Lung (tissue), 12 donors: ENCODE measurements around the gene GATA2. TPM values are rescaled to one million over a fixed set of nuclear protein-coding genes. Genes with fewer than 3 reads are reported as not detected.

Experiments
- ATAC-seq: fragments of 200-7000 bp; cut with Tn5 transposase; one replicate; pipeline ENCODE4 v1.9.1; 2020; ENCODE audit warnings: moderate number of reproducible peaks; ENCODE audit not compliant: insufficient read depth, low FRiP score
- DNase-seq, 3 donors: peaks; one replicate each; pipeline ENCODE4 v3.0.0-alpha.2; 2013 to 2017
- H3K27ac ChIP-seq, 2 donors: one replicate each; pipeline ENCODE4 v1.5.1; 2013; ENCODE audit warnings: mild to moderate bottlenecking in 2 of 2, moderate library complexity in 2 of 2, control low read depth in 1 of 2, inconsistent platforms in 1 of 2, low read depth in 1 of 2, low read length in 1 of 2
- H3K27me3 ChIP-seq, 3 donors: one replicate each; pipeline ENCODE4 v1.5.1; 2013; ENCODE audit warnings: low read length in 2 of 3; ENCODE audit not compliant: control insufficient read depth in 3 of 3, insufficient read depth in 3 of 3
- H3K36me3 ChIP-seq, 4 donors: one replicate each; pipeline ENCODE4 v1.5.1; 2013; ENCODE audit warnings: low read length in 4 of 4, mild to moderate bottlenecking in 1 of 4, moderate library complexity in 1 of 4; ENCODE audit not compliant: control insufficient read depth in 4 of 4, insufficient read depth in 4 of 4
- H3K4me1 ChIP-seq, 5 donors: one replicate each; pipeline ENCODE4 v1.5.1; 2013; ENCODE audit warnings: low read length in 5 of 5, mild to moderate bottlenecking in 2 of 5, moderate library complexity in 1 of 5; ENCODE audit not compliant: control insufficient read depth in 5 of 5, insufficient read depth in 5 of 5
- H3K4me3 ChIP-seq: one replicate; pipeline ENCODE4 v1.5.1; 2013; ENCODE audit warnings: mild to moderate bottlenecking, control low read depth, moderate library complexity
- H3K9ac ChIP-seq, 2 donors: one replicate each; pipeline ENCODE4 v1.5.1; 2013; ENCODE audit warnings: low read length in 2 of 2, control low read depth in 1 of 2; ENCODE audit not compliant: insufficient read depth in 1 of 2
- H3K9me3 ChIP-seq, 4 donors: one replicate each; pipeline ENCODE4 v1.5.1; 2013; ENCODE audit warnings: low read length in 3 of 4, mild to moderate bottlenecking in 1 of 4, moderate library complexity in 1 of 4; ENCODE audit not compliant: control insufficient read depth in 4 of 4, insufficient read depth in 3 of 4
- CTCF ChIP-seq: IDR thresholded peaks from 2 replicates; pipeline ENCODE4 v1.5.1; 2012; ENCODE audit warnings: mild to moderate bottlenecking; ENCODE audit errors: control extremely low read depth, extremely low read depth
- WGBS, 2 donors: extraction: QIAGEN DNeasy Blood & Tissue Kit; methylation state at CpG; one replicate each; pipeline ENCODE4 v1.1.7; 2013; 5-methylcytosine and 5-hydroxymethylcytosine counted together
- polyA plus RNA-seq, 2 donors: library from polyadenylated mRNA; stranded (reverse); fragments of 200-250 nt; gene quantifications; one replicate each; pipeline ENCODE4 v1.2.1, GENCODE V29; 2013
- total RNA-seq, 2 donors: library from RNA; depleted of rRNA in 1 of 2; stranded (reverse); fragments of >200 nt in 1 of 2; gene quantifications; one replicate each; pipeline ENCODE4 v1.2.1, GENCODE V29; 2014 to 2021
- donor health status: control.
- donor health status: control.
- donor health status: Bipolar disorder and iron deficiency.
- donor health status: healthy.
- donor health status: DM: yes; HTN: yes; CAD: no.

Gene GATA2
- total and polyA plus RNA-seq, 4 donors = 9.6 to 37.0 (median 28.7) TPM

GRCh38 chr3:128482175-128482574 lies 10.8 kb downstream of the GATA2 start:
- no peak overlapping the region for H3K9ac ChIP-seq
- H3K4me3 ChIP-seq = no peak overlapping the region
- ATAC-seq = no peak

GRCh38 chr3:128481438-128481942 lies 11.5 kb downstream of the GATA2 start:
- DNase-seq (no peak), ATAC-seq (no peak)
- no peak for TF ChIP-seq CTCF
- peak overlapping the region in 1 of 2 donors; percentile 54 for H3K27ac ChIP-seq
- H3K9me3 ChIP-seq = peaks cover 0 to 2% (median 0%) of the 10 kb centered on the region in 4 donors
- peaks cover 0 to 6% (median 0%) of the 10 kb centered on the region in 4 donors for H3K36me3 ChIP-seq
- no peak overlapping the region for H3K9ac ChIP-seq
- peaks cover 0 to 6% (median 0%) of the 10 kb centered on the region in 5 donors for H3K4me1 ChIP-seq
- 34 to 46% methylated on average over 19 of the region's 19 CpGs for WGBS, 2 donors
- no peak overlapping the region for H3K4me3 ChIP-seq
- peaks cover 0 to 84% (median 79%) of the 10 kb centered on the region in 3 donors for H3K27me3 ChIP-seq

More at GRCh38 chr3:128482175-128482574, 10.8 kb downstream of the GATA2 start:
- Histone ChIP-seq H3K4me1 (peaks cover 0 to 13% (median 0%) of the 10 kb centered on the region in 5 donors), H3K9me3 (peaks cover 0 to 2% (median 0%) of the 10 kb centered on the region in 4 donors), H3K27ac (peak overlapping the region; percentile 21 to 62), H3K36me3 (peaks cover 0 to 6% (median 0%) of the 10 kb centered on the region in 4 donors), H3K27me3 (peaks cover 0 to 90% (median 82%) of the 10 kb centered on the region in 3 donors)
- WGBS, 2 donors = 41 to 66% methylated on average over 11 of the region's 11 CpGs
- DNase-seq = no peak
- TF ChIP-seq CTCF = no peak

GRCh38 chr3:128480717-128481437 lies 12.1 kb downstream of the GATA2 start:
- peak overlapping the region in 1 of 2 donors; percentile 54 for H3K27ac ChIP-seq
- peaks cover 0 to 2% (median 0%) of the 10 kb centered on the region in 4 donors for H3K9me3 ChIP-seq
- ATAC-seq = no peak
- H3K4me3 ChIP-seq = no peak overlapping the region
- H3K9ac ChIP-seq = no peak overlapping the region
- H3K36me3 ChIP-seq = peaks cover 0 to 3% (median 0%) of the 10 kb centered on the region in 4 donors
- H3K4me1 ChIP-seq = peaks cover 0 to 5% (median 0%) of the 10 kb centered on the region in 5 donors
- no peak for TF ChIP-seq CTCF
- WGBS, 2 donors = 59 to 79% methylated on average over 27 of the region's 27 CpGs
- H3K27me3 ChIP-seq = peaks cover 0 to 78% (median 73%) of the 10 kb centered on the region in 3 donors
- no peak for DNase-seq
